IMR-90 (cell line): ENCODE data around the gene CARMIL1. TPM values are rescaled to one million over a fixed set of nuclear protein-coding genes. Genes with fewer than 3 reads are reported as not detected.

Experiments used
- ATAC-seq: fragments of 200-7000 bp; cut with Tn5 transposase; 2 replicates; pipeline ENCODE4 v1.9.1; 2020; ENCODE audit warnings: low read depth, mild to moderate bottlenecking, moderate library complexity
- BruUV-seq: library from RNA; stranded (reverse); fragments of 400-500 nt; replicated peaks from 2 replicates; lab custom pipeline; 2021; lab: Mats Ljungman, UMichigan
- CTCF ChIA-PET: fragments of 300-600 bp; formaldehyde crosslinking; extraction: SDS; loops from one replicate; lab custom pipeline; 2021; ENCODE audit warnings: antibody characterized with exemption; lab: Yijun Ruan, JAX
- POLR2A ChIA-PET: fragments of 300-600 bp; sonication (Branson Sonifier 250); formaldehyde crosslinking; loops from one replicate; lab custom pipeline; 2022; ENCODE audit warnings: antibody characterized with exemption; ENCODE audit not compliant: unreplicated experiment; lab: Charles Lee
- DNase-seq: peaks from one replicate; pipeline ENCODE4 v3.0.0; 2013
- H2AFZ ChIP-seq: replicated peaks from 2 replicates; pipeline ENCODE3; 2013; ENCODE audit warnings: low read length, mild to moderate bottlenecking; ENCODE audit not compliant: poor library complexity
- H2AK5ac ChIP-seq: 2 replicates; pipeline ENCODE4 v1.6.1; 2013; ENCODE audit warnings: low read depth, low read length, inconsistent platforms
- H2AK9ac ChIP-seq: replicated peaks from 2 replicates; pipeline ENCODE3; 2013; ENCODE audit warnings: mild to moderate bottlenecking, low read depth, low read length, moderate library complexity; ENCODE audit not compliant: poor library complexity
- H2BK120ac ChIP-seq: 2 replicates; pipeline ENCODE4 v1.6.1; 2013; ENCODE audit warnings: low read depth, low read length, inconsistent platforms
- H2BK15ac ChIP-seq: 3 replicates; pipeline ENCODE4 v1.6.1; 2013; ENCODE audit warnings: low read depth, low read length, inconsistent platforms
- H2BK20ac ChIP-seq: 2 replicates; pipeline ENCODE4 v1.6.1; 2013; ENCODE audit warnings: low read depth, mild to moderate bottlenecking, inconsistent platforms, low read length, moderate library complexity
- H2BK5ac ChIP-seq: 2 replicates; pipeline ENCODE4 v1.6.1; 2013; ENCODE audit warnings: mild to moderate bottlenecking, low read depth, low read length, inconsistent platforms; ENCODE audit not compliant: poor library complexity, severe bottlenecking
- H3K14ac ChIP-seq: replicated peaks from 2 replicates; pipeline ENCODE4 v1.6.1; 2013; ENCODE audit warnings: low read depth, low read length, inconsistent platforms
- H3K18ac ChIP-seq: 2 replicates; pipeline ENCODE4 v1.6.1; 2013; ENCODE audit warnings: low read depth, low read length, control low read depth
- H3K23ac ChIP-seq: 2 replicates; pipeline ENCODE4 v1.6.1; 2013; ENCODE audit warnings: low read depth, low read length, inconsistent platforms
- H3K27ac ChIP-seq: 2 replicates; pipeline ENCODE4 v1.5.1; 2013; ENCODE audit warnings: mild to moderate bottlenecking, control low read depth, low read length; ENCODE audit not compliant: insufficient read depth
- H3K27me3 ChIP-seq: 2 replicates; pipeline ENCODE4 v1.6.1; 2013; ENCODE audit warnings: low read length; ENCODE audit not compliant: control insufficient read depth, insufficient read depth
- H3K36me3 ChIP-seq: 2 replicates; pipeline ENCODE4 v1.6.1; 2013; ENCODE audit warnings: low read length, mixed read lengths; ENCODE audit not compliant: control insufficient read depth, insufficient read depth
- H3K4ac ChIP-seq: 2 replicates; pipeline ENCODE4 v1.6.1; 2013; ENCODE audit warnings: low read depth, low read length, inconsistent platforms
- H3K4me1 ChIP-seq: 2 replicates; pipeline ENCODE4 v1.6.1; 2013; ENCODE audit warnings: low read length, mixed read lengths; ENCODE audit not compliant: control insufficient read depth, insufficient read depth
- H3K4me2 ChIP-seq: 2 replicates; pipeline ENCODE4 v1.6.1; 2013; ENCODE audit warnings: low read depth, mild to moderate bottlenecking, control low read depth, low read length, moderate library complexity
- H3K4me3 ChIP-seq: 2 replicates; pipeline ENCODE4 v1.5.1; 2013; ENCODE audit warnings: low read depth, mild to moderate bottlenecking, control low read depth, low read length, moderate library complexity; ENCODE audit not compliant: insufficient read depth
- H3K56ac ChIP-seq: 2 replicates; pipeline ENCODE4 v1.6.1; 2013; ENCODE audit warnings: low read length, inconsistent platforms; ENCODE audit not compliant: insufficient read depth; ENCODE audit errors: extremely low read depth
- H3K79me1 ChIP-seq, 2 experiments: 2 replicates each; pipeline ENCODE4 v1.6.1; 2013; ENCODE audit warnings: low read length in 2 of 2, inconsistent platforms in 1 of 2, low read depth in 1 of 2
- H3K9ac ChIP-seq: 2 replicates; pipeline ENCODE4 v1.6.1; 2013; ENCODE audit warnings: low read depth, low read length, control low read depth
- H3K9me1 ChIP-seq: 2 replicates; pipeline ENCODE4 v1.6.1; 2013; ENCODE audit warnings: low read length, inconsistent platforms; ENCODE audit not compliant: insufficient read depth
- H3K9me3 ChIP-seq: 2 replicates; pipeline ENCODE4 v1.6.1; 2013; ENCODE audit warnings: low read length; ENCODE audit not compliant: control insufficient read depth, insufficient read depth
- H4K20me1 ChIP-seq: 2 replicates; pipeline ENCODE4 v1.6.1; 2013; ENCODE audit warnings: low read length, inconsistent platforms; ENCODE audit not compliant: insufficient read depth
- H4K5ac ChIP-seq: 2 replicates; pipeline ENCODE4 v1.6.1; 2013; ENCODE audit warnings: mild to moderate bottlenecking, low read depth, low read length, control low read depth
- H4K8ac ChIP-seq, 2 experiments: 2 replicates each; pipeline ENCODE4 v1.6.1; 2013; ENCODE audit warnings: low read depth in 2 of 2, low read length in 2 of 2, control low read depth in 1 of 2, inconsistent platforms in 1 of 2
- H4K91ac ChIP-seq: 2 replicates; pipeline ENCODE4 v1.6.1; 2013; ENCODE audit warnings: low read depth, low read length, inconsistent platforms; ENCODE audit not compliant: insufficient read depth
- BHLHE40 ChIP-seq: fragments of 150-350 bp; IDR thresholded peaks from 2 replicates; pipeline ENCODE4 v1.6.1; 2016; ENCODE audit warnings: mild to moderate bottlenecking, low read depth, low read length
- CHD1 ChIP-seq: IDR thresholded peaks from 2 replicates; pipeline ENCODE4 v1.6.1; 2012; ENCODE audit warnings: low read depth, low read length, improper control_type of control experiment
- FOS ChIP-seq: fragments of 150-350 bp; IDR thresholded peaks from 2 replicates; pipeline ENCODE4 v1.6.1; 2016; ENCODE audit warnings: low read depth, low read length
- MAFK ChIP-seq: IDR thresholded peaks from 2 replicates; pipeline ENCODE4 v1.6.1; 2012; ENCODE audit warnings: low read depth, low read length, improper control_type of control experiment
- NFE2L2 ChIP-seq: fragments of 150-350 bp; IDR thresholded peaks from 2 replicates; pipeline ENCODE4 v1.6.1; 2016; ENCODE audit warnings: low read depth, mild to moderate bottlenecking, low read length
- POLR2A ChIP-seq: IDR thresholded peaks from 2 replicates; pipeline ENCODE4 v1.6.1; 2012; ENCODE audit warnings: mild to moderate bottlenecking, low read depth, low read length
- RFX5 ChIP-seq: IDR thresholded peaks from 2 replicates; pipeline ENCODE4 v1.8.0; 2012; ENCODE audit warnings: low read depth, mild to moderate bottlenecking, low read length, moderate library complexity
- SMC3 ChIP-seq: fragments of 150-350 bp; IDR thresholded peaks from 2 replicates; pipeline ENCODE4 v1.6.1; 2016; ENCODE audit warnings: low read depth, mild to moderate bottlenecking, antibody characterized with exemption, low read length, moderate library complexity
- WGBS, 2 experiments: methylation state at CpG; one replicate each; pipeline versions ENCODE4 v1.1.5 to v1.1.7; 2013; ENCODE audit warnings: missing lambda C conversion rate in 2 of 2; ENCODE audit not compliant: insufficient read length in 1 of 2; ENCODE audit errors: extremely low coverage in 2 of 2; 5-methylcytosine and 5-hydroxymethylcytosine counted together
- dilution Hi-C: fragments of 300-500 bp; cut with HindIII; formaldehyde crosslinking; loops from one replicate; pipeline ENCODE4 v1.14.3; 2018; ENCODE audit warnings: low sequenced_read_pairs; ENCODE audit not compliant: unreplicated experiment
- in situ Hi-C: fragments of 300-500 bp; cut with MboI; formaldehyde crosslinking; loops from 3 replicates; pipeline ENCODE4 v1.14.3; 2019; ENCODE audit warnings: low sequenced_read_pairs, inconsistent platforms, mixed read lengths
- intact Hi-C: fragments of 100-400 bp; cut with micrococcal nuclease; formaldehyde crosslinking; loops from 2 replicates; pipeline ENCODE4 v1.10.0; 2022
- polyA plus RNA-seq, 3 experiments: library from polyadenylated mRNA; depleted of rRNA; stranded (reverse); fragments of >200 nt; gene quantifications; 2 replicates each; pipeline ENCODE4 v1.2.3, GENCODE V29; 2012; ENCODE audit warnings: low replicate concordance in 1 of 3
- total RNA-seq: library from RNA; depleted of rRNA; stranded (reverse); fragments of >200 nt; gene quantifications from 2 replicates; pipeline ENCODE4 v1.2.3, GENCODE V29; 2012
- TF ChIP-seq, protein P1 (sequence below): fragments of 150-350 bp; IDR thresholded peaks from 2 replicates; pipeline ENCODE4 v1.6.1; 2016; ENCODE audit warnings: low read depth, mild to moderate bottlenecking, low read length, moderate library complexity, borderline replicate concordance
- TF ChIP-seq, protein P2 (sequence below): fragments of 150-350 bp; IDR thresholded peaks from 2 replicates; pipeline ENCODE4 v1.6.1; 2017; ENCODE audit warnings: mild to moderate bottlenecking, antibody characterized with exemption, low read length, low read depth

Gene CARMIL1
- total and polyA plus RNA-seq, 2 of the 4 experiments (the other 2 are of a cell fraction), result 1.3 to 2.9 TPM

DNA sequence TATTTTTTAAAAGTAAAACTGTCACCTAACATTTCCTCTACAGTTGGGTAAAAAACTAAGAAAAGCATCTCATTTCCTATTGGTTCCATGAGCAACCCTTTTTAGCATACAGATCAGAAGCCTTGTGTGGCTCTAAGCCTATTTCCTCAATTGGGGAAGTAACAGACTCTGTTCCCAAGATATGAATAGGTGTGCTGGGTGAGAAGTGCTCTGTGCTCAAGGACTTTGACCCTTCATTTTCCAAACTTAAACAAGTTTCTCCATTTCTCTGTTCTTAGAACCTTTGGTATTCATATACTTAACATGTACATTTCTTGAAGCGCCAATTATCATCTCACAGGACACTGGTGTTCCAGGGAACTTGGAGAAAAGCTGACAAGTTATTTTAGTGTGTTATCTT lies 24.1 kb downstream of the CARMIL1 start:
- no peak for TF ChIP-seq CHD1
- TF ChIP-seq BHLHE40, result no peak
- TF ChIP-seq SMC3, result no peak
- TF ChIP-seq POLR2A, result no peak
- no peak for TF ChIP-seq FOS
- no peak for TF ChIP-seq NFE2L2
- no peak for TF ChIP-seq MAFK
- TF ChIP-seq, protein P1, sequence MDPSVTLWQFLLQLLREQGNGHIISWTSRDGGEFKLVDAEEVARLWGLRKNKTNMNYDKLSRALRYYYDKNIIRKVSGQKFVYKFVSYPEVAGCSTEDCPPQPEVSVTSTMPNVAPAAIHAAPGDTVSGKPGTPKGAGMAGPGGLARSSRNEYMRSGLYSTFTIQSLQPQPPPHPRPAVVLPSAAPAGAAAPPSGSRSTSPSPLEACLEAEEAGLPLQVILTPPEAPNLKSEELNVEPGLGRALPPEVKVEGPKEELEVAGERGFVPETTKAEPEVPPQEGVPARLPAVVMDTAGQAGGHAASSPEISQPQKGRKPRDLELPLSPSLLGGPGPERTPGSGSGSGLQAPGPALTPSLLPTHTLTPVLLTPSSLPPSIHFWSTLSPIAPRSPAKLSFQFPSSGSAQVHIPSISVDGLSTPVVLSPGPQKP, result no peak
- TF ChIP-seq, protein P2, sequence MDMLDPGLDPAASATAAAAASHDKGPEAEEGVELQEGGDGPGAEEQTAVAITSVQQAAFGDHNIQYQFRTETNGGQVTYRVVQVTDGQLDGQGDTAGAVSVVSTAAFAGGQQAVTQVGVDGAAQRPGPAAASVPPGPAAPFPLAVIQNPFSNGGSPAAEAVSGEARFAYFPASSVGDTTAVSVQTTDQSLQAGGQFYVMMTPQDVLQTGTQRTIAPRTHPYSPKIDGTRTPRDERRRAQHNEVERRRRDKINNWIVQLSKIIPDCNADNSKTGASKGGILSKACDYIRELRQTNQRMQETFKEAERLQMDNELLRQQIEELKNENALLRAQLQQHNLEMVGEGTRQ, result no peak
- no peak for TF ChIP-seq RFX5

More for the DNA sequence above, 24.1 kb downstream of the CARMIL1 start:
- no peak overlapping the region for H2AK9ac ChIP-seq
- H3K79me1 ChIP-seq, result 0 out of 4 replicates have a peak, but pooled peaks cover 0 to 7% of the 10 kb centered on the region in 2 experiments
- no peak overlapping the region for H4K91ac ChIP-seq
- DNase-seq (no peak), ATAC-seq (no peak)
- in situ Hi-C loops (no loop called here), intact Hi-C loops (loop anchor here (5.0 kb wide), 1 partner anchor 64 kb away; no protein-coding TSS in a partner anchor), dilution Hi-C loops (no loop called here)
- H3K27ac ChIP-seq, result no peak overlapping the region
- ChIA-PET POLR2A (no interaction called here), CTCF (interaction anchor here (0.5 kb wide), 1 partner anchor 128 kb away, joined by 4 read pairs; no protein-coding TSS in a partner anchor)
- BruUV-seq, result no TSS peak
- H3K4me2 ChIP-seq, result no peak overlapping the region
- H2AFZ ChIP-seq, result no peak overlapping the region
- no peak overlapping the region for H3K56ac ChIP-seq
- no peak overlapping the region; the same call in 2 of the 3 replicates for H2BK15ac ChIP-seq
- no peak overlapping the region for H4K5ac ChIP-seq
- H2BK5ac ChIP-seq, result no peak overlapping the region
- H2BK120ac ChIP-seq, result peak overlapping the region; percentile 58
- H4K8ac ChIP-seq, result no peak overlapping the region
- no CpG with 5 or more reads among the region's 1 CpG for WGBS, 2 experiments
- peak overlapping the region; percentile 19; the same call in 1 of the 2 replicates for H3K14ac ChIP-seq
- H3K36me3 ChIP-seq, result no peaks in the 10 kb centered on the region
- peak overlapping the region; percentile 32; the same call in 1 of the 2 replicates for H3K23ac ChIP-seq
- no peak overlapping the region for H3K9ac ChIP-seq
- no peak overlapping the region for H2AK5ac ChIP-seq
- H3K9me3 ChIP-seq, result no peaks in the 10 kb centered on the region
- 0 out of 2 replicates have a peak, but pooled peaks cover 6% of the 10 kb centered on the region for H3K9me1 ChIP-seq
- H3K4me3 ChIP-seq, result no peak overlapping the region
- no peak overlapping the region for H3K18ac ChIP-seq
- no peaks in the 10 kb centered on the region for H3K27me3 ChIP-seq
- H4K20me1 ChIP-seq, result no peaks in the 10 kb centered on the region
- H2BK20ac ChIP-seq, result peak overlapping the region; percentile 56; the same call in 1 of the 2 replicates
- H3K4me1 ChIP-seq, result peaks cover 2% of the 10 kb centered on the region; the same call in 1 of the 2 replicates
- H3K4ac ChIP-seq, result no peak overlapping the region
